HepG2 (cell line): ENCODE data around the gene GRAMD1B. TPM values are rescaled to one million over a fixed set of nuclear protein-coding genes. Genes with fewer than 3 reads are reported as not detected.

ENCODE experiments used
- ATAC-seq: fragments of 200-7000 bp; cut with Tn5 transposase; 3 replicates; pipeline ENCODE4 v1.9.1; 2020; ENCODE audit warnings: mild to moderate bottlenecking, moderate library complexity
- BruUV-seq: library from RNA; stranded (reverse); fragments of 400-500 nt; replicated peaks from 2 replicates; lab custom pipeline; 2021; lab: Mats Ljungman, UMichigan
- CTCF ChIA-PET: fragments of 300-600 bp; formaldehyde crosslinking; extraction: SDS; loops from one replicate; lab custom pipeline; 2021; ENCODE audit warnings: low total read pairs, inconsistent platforms, low intra/inter-chr PET ratio; lab: Yijun Ruan, JAX
- POLR2A ChIA-PET: fragments of 350-600 bp; sonication (Branson Sonifier 250); formaldehyde crosslinking; loops from one replicate; lab custom pipeline; 2020; ENCODE audit warnings: antibody characterized with exemption, inconsistent platforms; lab: Yijun Ruan, JAX
- DNase-seq: peaks from one replicate; pipeline ENCODE4 v3.0.0-alpha.2; 2015; ENCODE audit warnings: low spot score
- FAIRE-seq: peaks from 3 replicates; lab custom pipeline; 2011; peaks lifted over from hg19 to GRCh38; lab: Jason Lieb, UNC
- H2AFZ ChIP-seq: one replicate; pipeline ENCODE4 v1.6.1; 2011; ENCODE audit warnings: low read length, inconsistent platforms
- H3K27ac ChIP-seq: fragments of 300-600 bp; 3 replicates; pipeline ENCODE4 v1.8.0; 2011; ENCODE audit warnings: mixed run types, mild to moderate bottlenecking, mixed read lengths, low read length, inconsistent platforms; ENCODE audit not compliant: insufficient read depth; ENCODE audit errors: extremely low read length
- H3K27me3 ChIP-seq, 2 experiments: fragments of 200-600 bp in 1 of 2; 2 replicates in 1 of 2; 3 replicates in 1 of 2; pipeline versions ENCODE4 v1.6.0 to v1.8.0; 2011; ENCODE audit warnings: low read length in 2 of 2, mild to moderate bottlenecking in 2 of 2, moderate library complexity in 2 of 2, inconsistent platforms in 1 of 2; ENCODE audit not compliant: insufficient read depth in 2 of 2, control insufficient read depth in 1 of 2
- H3K36me3 ChIP-seq, 2 experiments: fragments of 200-600 bp in 1 of 2; replicated peaks in 1 of 2; 2 replicates in 1 of 2; 3 replicates in 1 of 2; pipeline versions ENCODE4 v1.5.1 to v1.8.0; 2011; ENCODE audit warnings: low read length in 2 of 2, inconsistent platforms in 1 of 2; ENCODE audit not compliant: insufficient read depth in 2 of 2, control insufficient read depth in 1 of 2
- H3K4me1 ChIP-seq: 2 replicates; pipeline ENCODE4 v1.5.1; 2012; ENCODE audit warnings: low read length, inconsistent platforms; ENCODE audit not compliant: insufficient read depth
- H3K4me2 ChIP-seq: 2 replicates; pipeline ENCODE4 v1.6.0; 2011; ENCODE audit warnings: low read depth, low read length, inconsistent platforms
- H3K4me3 ChIP-seq, 3 experiments: fragments of 200-600 bp in 1 of 3; sonication (generic), shearing (Covaris generic) in 1 of 3; replicated peaks in 1 of 3; 2 replicates each; pipeline ENCODE4 v1.5.1; 2011 to 2016; ENCODE audit warnings: low read length in 3 of 3, inconsistent platforms in 2 of 3, low read depth in 2 of 3, mild to moderate bottlenecking in 2 of 3, control low read depth in 1 of 3, mixed read lengths in 1 of 3; ENCODE audit not compliant: insufficient read depth in 1 of 3
- H3K79me2 ChIP-seq: one replicate; pipeline ENCODE4 v1.6.1; 2011; ENCODE audit warnings: low read length, inconsistent platforms; ENCODE audit not compliant: insufficient read depth
- H3K9ac ChIP-seq: 2 replicates; pipeline ENCODE4 v1.6.0; 2011; ENCODE audit warnings: mild to moderate bottlenecking, low read depth, low read length, inconsistent platforms; ENCODE audit not compliant: insufficient read depth
- H3K9me3 ChIP-seq: 2 replicates; pipeline ENCODE4 v1.5.1; 2012; ENCODE audit warnings: mild to moderate bottlenecking, low read length
- H4K20me1 ChIP-seq: 2 replicates; pipeline ENCODE4 v1.6.0; 2011; ENCODE audit warnings: inconsistent platforms, mild to moderate bottlenecking, low read length, moderate library complexity; ENCODE audit not compliant: insufficient read depth
- DDIT3 ChIP-seq: sonication (generic); formaldehyde crosslinking; IDR thresholded peaks from 2 replicates; pipeline ENCODE4 v1.4.0; 2020; ENCODE audit warnings: mild to moderate bottlenecking, missing genetic modification reagents
- HMGA1 ChIP-seq: sonication (generic); formaldehyde crosslinking; conservative IDR thresholded peaks from 2 replicates; pipeline ENCODE4 v1.4.0; 2020; ENCODE audit warnings: missing genetic modification reagents
- HNRNPL ChIP-seq: fragments of 200-400 bp; formaldehyde crosslinking; IDR thresholded peaks from 2 replicates; pipeline ENCODE4 v1.6.1; 2017; ENCODE audit warnings: mild to moderate bottlenecking, low read depth, low read length
- MAZ ChIP-seq, 2 experiments: sonication (generic) in 1 of 2; formaldehyde crosslinking in 1 of 2; IDR thresholded peaks; 2 replicates each; pipeline versions ENCODE4 v1.5.0 to v1.6.1; 2012 to 2020; ENCODE audit warnings: low read depth in 2 of 2, mild to moderate bottlenecking in 2 of 2, borderline replicate concordance in 1 of 2, improper control_type of control experiment in 1 of 2, low read length in 1 of 2, missing genetic modification reagents in 1 of 2, moderate library complexity in 1 of 2
- PAXIP1 ChIP-seq: sonication (generic); formaldehyde crosslinking; conservative IDR thresholded peaks from 2 replicates; pipeline ENCODE4 v1.4.0; 2020; ENCODE audit warnings: mild to moderate bottlenecking, missing genetic modification reagents, moderate library complexity
- RNF219 ChIP-seq: sonication (generic); formaldehyde crosslinking; IDR thresholded peaks from 2 replicates; pipeline ENCODE4 v1.5.0; 2020; ENCODE audit warnings: mild to moderate bottlenecking, missing genetic modification reagents
- SCMH1 ChIP-seq: sonication (generic); formaldehyde crosslinking; IDR thresholded peaks from 2 replicates; pipeline ENCODE4 v1.9.0; 2021; ENCODE audit warnings: missing genetic modification reagents, mild to moderate bottlenecking, borderline replicate concordance
- STAT5B ChIP-seq: sonication (generic); formaldehyde crosslinking; IDR thresholded peaks from 2 replicates; pipeline ENCODE4 v1.4.0; 2020; ENCODE audit warnings: missing genetic modification reagents
- WIZ ChIP-seq: sonication (generic); formaldehyde crosslinking; IDR thresholded peaks from 2 replicates; pipeline ENCODE4 v1.5.1; 2020; ENCODE audit warnings: mild to moderate bottlenecking, missing genetic modification reagents
- ZFP36L2 ChIP-seq: sonication (generic); formaldehyde crosslinking; IDR thresholded peaks from 2 replicates; pipeline ENCODE4 v1.4.0; 2020; ENCODE audit warnings: missing genetic modification reagents
- ZFP41 ChIP-seq: sonication (generic); formaldehyde crosslinking; IDR thresholded peaks from 2 replicates; pipeline ENCODE4 v1.4.0; 2020; ENCODE audit warnings: mild to moderate bottlenecking, missing genetic modification reagents, borderline replicate concordance
- ZHX1 ChIP-seq: sonication (generic); formaldehyde crosslinking; IDR thresholded peaks from 2 replicates; pipeline ENCODE4 v1.8.1; 2022; ENCODE audit warnings: low read depth, mild to moderate bottlenecking, missing genetic modification reagents
- ZNF253 ChIP-seq: sonication (generic); formaldehyde crosslinking; IDR thresholded peaks from 2 replicates; pipeline ENCODE4 v1.8.0; 2022; ENCODE audit warnings: mild to moderate bottlenecking, missing genetic modification reagents, borderline replicate concordance
- WGBS: methylation state at CpG from one replicate; pipeline ENCODE4 v1.1.6; 2017; ENCODE audit warnings: low lambda C conversion rate; 5-methylcytosine and 5-hydroxymethylcytosine counted together
- in situ Hi-C: cut with HindIII; loops from 2 replicates; pipeline ENCODE4 v1.10.0; 2017; ENCODE audit warnings: low pct_unique_long_range_greater_than_20kb; ENCODE audit not compliant: extremely low pct_ligation_motif_present
- intact Hi-C: fragments of 100-400 bp; cut with micrococcal nuclease; formaldehyde crosslinking; loops from one replicate; pipeline ENCODE4 v1.10.0; 2022; ENCODE audit not compliant: unreplicated experiment
- polyA plus RNA-seq, 8 experiments: library from polyadenylated mRNA; depleted of rRNA in 3 of 8; stranded (reverse) in 7 of 8; unstranded in 1 of 8; fragments of >200 nt; fragmentation: Illumina TruSeq in 4 of 8; extraction: Trizol in 4 of 8; gene quantifications; 2 replicates each; pipeline versions ENCODE4 v1.2.1 to v1.2.3, GENCODE V29; 2011 to 2016; ENCODE audit warnings: low read depth in 4 of 8, missing spikeins in 1 of 8, mixed read lengths in 1 of 8; ENCODE audit not compliant: insufficient read depth in 1 of 8
- total RNA-seq, 5 experiments: library from RNA; depleted of rRNA; stranded (reverse); fragments of >200 nt; fragmentation: Illumina TruSeq; extraction: Trizol; gene quantifications; 2 replicates each; pipeline ENCODE4 v1.2.3, GENCODE V29; 2016; ENCODE audit warnings: low read depth in 1 of 5

The GRAMD1B gene
- total and polyA plus RNA-seq, 2 of the 13 experiments (the other 11 are each of a cell fraction or from before 2014, with no cell fraction given) = 0.12 TPM; not detected in 1

- no peak overlapping the region for H3K9ac ChIP-seq
- DNase-seq (no peak), ATAC-seq (no peak), FAIRE-seq (no peak)
- H2AFZ ChIP-seq = no peak overlapping the region
- TF ChIP-seq MAZ (IDR thresholded peaks at IDR 0.05; ENCODE audit: borderline replicate concordance, low read depth, low read length) (no peak), MAZ (CRISPR knock-in tag; IDR thresholded peaks at IDR 0.05; ENCODE audit: low read depth) (no peak), PAXIP1 (CRISPR knock-in tag) (no peak), ZFP41 (CRISPR knock-in tag) (no peak), ZFP36L2 (CRISPR knock-in tag) (no peak), SCMH1 (CRISPR knock-in tag) (no peak), DDIT3 (CRISPR knock-in tag) (no peak), ZNF253 (CRISPR knock-in tag) (no peak), ZHX1 (CRISPR knock-in tag) (no peak), HMGA1 (CRISPR knock-in tag) (no peak), RNF219 (CRISPR knock-in tag) (no peak), HNRNPL (no peak), STAT5B (CRISPR knock-in tag) (no peak), WIZ (CRISPR knock-in tag) (no peak)
- intact Hi-C loops (no loop called here), in situ Hi-C loops (no loop called here)
- 0% methylated on average over 2 of the region's 2 CpGs for WGBS
- no peak overlapping the region for H3K27ac ChIP-seq
- H3K9me3 ChIP-seq = no peaks in the 10 kb centered on the region
- no peaks in the 10 kb centered on the region for H3K36me3 ChIP-seq
- ChIA-PET CTCF (no interaction called here), POLR2A (no interaction called here)
- no peaks in the 10 kb centered on the region for H3K4me1 ChIP-seq
- no peaks in the 10 kb centered on the region for H3K79me2 ChIP-seq
- H3K4me2 ChIP-seq = no peak overlapping the region
- BruUV-seq = no TSS peak
- H4K20me1 ChIP-seq = no peaks in the 10 kb centered on the region
- no peak overlapping the region for H3K4me3 ChIP-seq
- H3K27me3 ChIP-seq = peaks cover 5 to 39% of the 10 kb centered on the region in 2 experiments
These were observed 2.7 kb upstream of the GRAMD1B start for GRCh38 chr11:123427405-123427804.
